IPS DF 4.7 (cell line): ENCODE measurements around the gene TUBB2B.
"Not testable (repeated sequence)": the region's sequence is repeated elsewhere in the genome, so short reads cannot be mapped to it uniquely, and the experiment has no call there.

Source experiments
- DNase-seq: peaks from one replicate; pipeline ENCODE4 v3.0.0-alpha.2; 2013; ENCODE audit warnings: low spot score; ENCODE audit errors: extremely low read depth

The TUBB2B gene

DNA sequence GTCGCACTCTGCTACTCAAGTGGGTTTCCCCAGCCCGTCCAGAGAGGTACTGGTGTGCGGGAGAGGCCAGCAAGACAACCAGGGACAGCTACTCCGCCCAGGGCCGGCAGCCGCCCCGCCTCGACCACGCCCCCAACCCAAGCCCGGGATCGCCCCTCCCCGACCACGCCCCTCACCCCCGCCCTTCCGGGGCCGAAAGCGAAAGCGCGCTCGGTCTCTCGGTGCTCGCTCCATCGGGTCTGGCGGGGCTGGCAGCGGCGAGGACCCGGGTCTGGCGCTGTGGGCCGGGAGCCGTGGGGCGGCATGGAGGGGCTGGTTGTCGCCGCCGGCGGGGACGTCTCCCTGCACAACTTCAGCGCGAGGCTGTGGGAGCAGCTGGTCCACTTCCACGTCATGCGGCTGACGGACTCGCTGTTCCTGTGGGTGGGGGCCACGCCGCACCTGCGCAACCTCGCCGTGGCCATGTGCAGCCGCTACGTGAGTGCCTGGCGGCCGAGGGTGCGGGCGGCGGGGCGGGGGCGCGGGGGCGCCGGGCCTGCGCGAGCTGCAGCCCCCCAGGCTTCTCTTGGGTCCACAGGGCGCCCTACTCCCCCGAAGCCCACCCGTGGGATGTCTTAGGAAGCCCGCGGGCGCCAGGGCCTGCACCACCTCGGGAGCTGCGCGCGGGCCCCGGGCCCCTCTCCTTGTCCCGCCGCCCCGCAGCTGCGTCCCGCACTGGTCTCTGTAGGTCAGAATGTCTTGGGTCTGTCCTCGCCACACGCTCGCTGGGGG is 31.5 kb upstream of the TUBB2B start, which contains the start of gene PSMG4:
PSMG4 (plus strand) TSS at position 228 of the 771 bp plus-strand sequence; CDS start at position 304, 76 bp downstream.
- no peak for DNase-seq

DNA sequence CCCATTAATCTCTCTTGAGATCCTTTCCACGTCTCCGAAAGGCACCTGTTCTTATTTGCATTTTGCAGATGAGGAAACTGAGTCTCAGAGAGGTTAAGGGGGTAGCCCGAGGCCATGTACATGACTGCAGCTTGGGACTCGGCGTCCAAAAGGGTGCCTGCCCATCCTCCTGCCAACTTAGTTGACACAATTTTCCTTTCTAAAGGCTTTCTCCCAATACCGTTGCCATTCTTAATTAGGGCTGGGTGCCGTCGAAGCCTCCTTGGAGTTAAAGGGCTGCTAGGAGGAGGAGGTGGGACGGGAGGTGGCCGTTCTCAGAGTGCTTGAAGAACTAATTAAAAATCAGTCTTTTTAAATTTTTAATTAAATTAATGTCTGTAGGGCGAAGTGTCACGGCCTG is 30.7 kb upstream of the TUBB2B start:
- no peak for DNase-seq

DNA sequence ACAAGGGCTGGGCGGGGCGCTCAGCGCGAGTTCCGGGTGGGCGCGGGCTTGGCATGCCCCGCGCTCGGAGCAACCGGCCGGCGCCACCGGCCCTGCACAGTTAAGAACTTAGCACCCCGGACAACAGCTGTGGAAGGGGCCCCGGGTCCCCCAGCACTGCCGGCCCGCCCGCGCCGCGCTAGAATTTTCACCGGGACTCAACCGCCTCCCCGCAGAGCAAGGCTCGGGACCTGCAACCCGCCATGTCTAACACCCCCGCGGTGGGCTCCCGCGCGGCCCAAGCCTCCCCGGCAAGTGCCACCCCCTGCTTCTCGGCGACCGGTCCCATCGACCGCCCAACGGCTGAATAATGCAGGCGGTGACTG is 26.1 kb upstream of the TUBB2B start:
- no peak for DNase-seq

- no peak for DNase-seq
Measured at GRCh38 chr6:3252861-3253596, 25.6 kb upstream of the TUBB2B start.

DNA sequence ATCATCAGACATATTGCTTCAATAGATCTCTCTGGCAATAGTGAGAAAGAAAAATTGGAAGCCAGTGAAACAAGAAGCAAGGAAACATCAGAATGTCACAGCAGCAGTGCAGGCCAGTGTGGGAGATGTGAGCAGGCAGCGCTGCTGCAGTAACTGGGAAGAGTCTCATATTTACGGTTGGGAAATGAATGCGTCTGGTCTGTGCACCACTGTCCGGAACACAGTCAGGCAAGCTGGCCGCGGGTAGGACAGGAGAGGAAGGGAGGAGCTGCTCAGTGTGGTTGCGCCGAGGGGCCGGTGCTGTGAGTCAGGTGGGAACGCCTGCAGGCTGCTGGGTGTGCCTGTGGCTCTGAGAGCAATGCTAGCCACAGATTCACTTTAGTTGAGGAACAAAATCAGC is 24.9 kb upstream of the TUBB2B start:
- no peak for DNase-seq

DNA sequence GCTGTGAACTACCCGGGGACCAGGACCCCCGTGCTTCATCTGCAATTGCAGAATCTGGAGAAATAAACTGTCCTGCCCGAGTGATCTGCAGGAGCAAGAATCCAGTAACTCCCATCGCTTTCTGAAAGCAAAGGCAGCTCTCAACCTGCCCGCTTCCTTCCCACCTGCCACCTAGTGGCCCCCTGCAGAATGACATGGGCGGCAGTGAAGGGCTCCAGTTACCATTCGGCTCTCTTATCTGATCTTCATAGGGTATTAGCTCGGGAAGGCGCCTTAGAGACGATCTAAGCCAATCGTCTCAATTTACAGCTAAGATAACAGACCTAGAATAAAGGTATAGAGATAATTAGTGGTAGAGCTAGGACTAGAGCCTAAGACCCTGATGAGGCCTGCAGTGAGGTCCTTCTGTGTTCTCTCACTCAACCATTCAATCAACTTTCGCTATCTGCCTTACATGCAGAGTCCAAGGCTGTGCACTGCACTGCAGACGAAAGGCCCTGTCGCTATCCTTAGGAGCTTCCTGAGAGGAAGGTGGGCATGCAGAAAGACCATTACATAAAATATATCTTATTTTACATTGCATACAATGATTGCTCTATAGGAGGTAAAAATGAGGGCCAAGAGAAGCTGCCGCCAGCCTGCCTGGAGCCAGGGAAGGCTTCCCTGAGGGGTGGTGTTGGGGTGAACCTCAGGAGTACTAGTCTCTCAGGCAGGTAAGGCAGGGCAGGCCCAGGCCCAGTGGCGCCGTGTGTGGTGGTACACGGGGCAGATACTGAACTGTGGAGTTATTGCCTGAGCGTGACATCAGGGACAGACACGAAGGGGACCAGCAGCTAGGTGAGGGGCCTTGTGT is 24.2 kb upstream of the TUBB2B start:
- DNase-seq = no peak

- no peak for DNase-seq
Measured at GRCh38 chr6:3250231-3250675, 22.8 kb upstream of the TUBB2B start.

DNA sequence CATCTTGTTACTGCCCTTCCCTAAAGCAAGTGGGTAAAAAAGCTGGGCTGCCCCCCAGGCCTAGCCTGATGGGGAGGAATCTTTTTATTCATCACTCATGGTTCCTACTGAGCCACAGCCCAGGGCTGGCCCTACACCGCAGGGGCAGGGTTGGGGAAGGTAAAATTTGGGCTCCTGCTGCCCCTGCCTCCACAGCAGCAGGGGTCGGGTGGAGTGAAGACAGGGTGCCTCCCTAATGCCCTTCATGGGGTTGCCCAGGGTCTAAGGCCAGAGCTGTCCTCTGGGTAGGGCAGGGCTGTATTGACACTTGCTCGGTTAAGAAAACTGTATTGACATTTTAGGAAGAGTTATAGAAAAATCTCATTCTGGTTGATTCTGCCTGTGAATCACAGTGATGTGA is 22.4 kb upstream of the TUBB2B start:
- DNase-seq = no peak

DNA sequence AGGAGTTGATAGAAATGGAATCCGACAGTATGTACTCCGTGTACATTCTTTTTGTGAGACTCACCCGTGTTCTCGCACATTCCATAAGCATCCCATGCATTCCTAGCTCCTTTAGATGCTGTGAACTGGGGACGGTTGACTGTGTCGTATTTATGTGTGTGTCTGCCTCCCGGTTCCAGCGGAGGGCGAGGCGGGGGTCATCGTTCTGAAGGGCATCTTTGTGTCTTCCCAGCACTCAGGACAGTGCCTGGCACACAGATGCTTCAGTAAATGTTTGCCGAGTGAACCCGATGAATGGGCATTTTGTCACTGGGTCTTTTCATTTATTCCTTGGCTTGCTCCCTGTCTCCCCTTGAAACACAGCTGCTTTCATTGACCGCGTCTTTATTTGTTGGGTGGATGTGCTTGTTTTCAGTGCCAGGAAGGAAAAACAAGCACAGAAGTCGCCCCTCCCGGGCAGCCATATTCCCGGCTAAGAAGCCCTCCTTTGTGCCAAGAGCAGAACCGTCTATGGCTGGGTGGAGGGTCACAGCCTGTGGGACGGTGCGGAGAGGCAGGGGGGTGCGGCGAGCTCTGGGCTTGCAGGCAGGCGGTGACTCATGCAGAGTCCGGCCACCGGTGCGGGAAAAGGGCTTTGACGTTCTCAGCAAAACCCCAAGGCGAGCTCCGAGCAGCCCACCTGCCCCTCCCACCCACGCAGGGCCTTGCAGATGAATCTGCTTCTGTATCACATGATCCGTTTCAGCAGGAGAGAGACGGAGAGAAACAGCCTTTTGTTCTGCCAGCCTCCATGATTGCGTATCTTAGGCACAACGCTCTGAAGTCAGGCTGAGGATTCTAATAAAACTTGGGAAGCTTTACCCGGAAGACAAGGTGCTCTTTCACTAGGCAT is 20.0 kb upstream of the TUBB2B start:
- DNase-seq = no peak

- DNase-seq = no peak
Measured at GRCh38 chr6:3245216-3245615, 17.8 kb upstream of the TUBB2B start.

GRCh38 chr6:3244832-3245161 is 17.3 kb upstream of the TUBB2B start:
- DNase-seq = not testable (repeated sequence)

GRCh38 chr6:3244003-3244831 is 16.8 kb upstream of the TUBB2B start:
- no peak for DNase-seq

- DNase-seq = no peak
Measured at GRCh38 chr6:3242768-3243167, 15.3 kb upstream of the TUBB2B start.

- DNase-seq = not testable (repeated sequence)
Measured at GRCh38 chr6:3241745-3242144, 14.3 kb upstream of the TUBB2B start.

GRCh38 chr6:3240595-3240994 is 13.1 kb upstream of the TUBB2B start:
- DNase-seq = no peak

DNA sequence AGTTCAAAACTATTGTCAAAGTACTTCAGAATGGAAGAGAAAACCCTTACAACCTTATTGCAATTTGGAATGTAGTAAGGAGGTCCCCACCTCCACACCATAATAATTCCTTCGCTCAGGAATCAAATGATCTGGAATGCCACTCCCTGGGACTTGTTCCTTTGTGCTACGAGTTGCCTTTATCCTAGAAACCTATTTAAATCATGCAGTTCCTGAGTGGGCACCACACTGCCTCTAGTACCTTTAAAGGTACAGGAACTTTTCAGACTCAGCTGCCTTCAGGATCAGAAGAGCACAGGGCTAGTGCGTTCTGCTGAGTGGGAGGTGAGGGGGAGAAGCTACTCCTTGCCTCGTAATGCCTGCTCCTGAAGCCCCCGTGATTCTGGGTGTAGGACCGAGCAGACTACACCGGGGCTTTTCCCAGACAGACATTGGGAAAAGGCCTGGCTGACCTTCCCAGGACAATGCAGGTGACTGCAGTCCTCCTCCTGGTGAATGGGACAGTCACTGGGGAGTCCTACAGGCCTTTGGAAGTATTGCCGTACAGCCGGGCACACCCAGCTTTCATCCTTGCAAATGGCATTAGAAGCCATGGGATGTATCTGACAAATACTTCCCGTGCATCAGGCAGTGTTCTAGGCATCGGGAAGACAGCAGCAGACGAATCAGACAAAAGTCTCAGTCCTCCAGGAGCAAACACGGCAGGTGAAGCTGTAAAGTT is 11.8 kb upstream of the TUBB2B start:
- DNase-seq = no peak

GRCh38 chr6:3237761-3238662 is 10.6 kb upstream of the TUBB2B start:
- DNase-seq = no peak

DNA sequence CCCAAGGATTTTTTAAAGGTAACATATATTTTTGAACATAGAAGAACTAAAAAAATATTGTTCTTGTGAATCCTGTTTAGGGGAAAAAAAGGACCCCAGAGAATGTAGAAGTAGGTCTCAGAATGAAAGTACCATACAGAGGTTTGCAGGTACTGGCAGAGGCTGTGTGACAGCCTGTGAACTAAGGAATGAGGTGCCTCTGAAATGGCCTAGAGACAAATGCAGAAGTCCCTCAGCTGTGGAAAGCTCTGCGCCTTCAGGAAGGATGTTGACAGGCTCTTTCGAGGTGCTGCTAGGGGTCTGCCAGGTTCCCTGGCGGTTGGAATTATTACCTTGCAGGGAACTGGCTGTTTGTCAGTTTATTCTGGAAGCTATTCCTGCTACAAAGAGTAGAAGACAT is 8.6 kb upstream of the TUBB2B start:
- DNase-seq = no peak
